Ovary (tissue), 9 donors: ENCODE measurements around the gene GFAP. TPM values are rescaled to one million over a fixed set of nuclear protein-coding genes. Genes with fewer than 3 reads are reported as not detected.
A peak's percentile ranks its signal among the peaks of the same experiment; 100 is the strongest.

Experiments
- DNase-seq, 5 donors: peaks; one replicate each; pipeline ENCODE4 v3.0.0-alpha.2; 2019 to 2020
- H3K27ac ChIP-seq, 2 donors: fragments of 200-600 bp; one replicate each; pipeline versions ENCODE4 v1.5.1 to v1.8.0; 2019 to 2022
- H3K27me3 ChIP-seq: fragments of 200-600 bp; one replicate; pipeline ENCODE4 v1.8.0; 2022
- H3K36me3 ChIP-seq: fragments of 200-600 bp; sonication (generic); one replicate; pipeline ENCODE4 v1.5.1; 2019
- H3K4me1 ChIP-seq: one replicate; pipeline ENCODE4 v1.8.1; 2013; ENCODE audit warnings: mild to moderate bottlenecking, moderate library complexity; ENCODE audit not compliant: insufficient read depth
- H3K4me3 ChIP-seq: fragments of 200-600 bp; sonication (generic); one replicate; pipeline ENCODE4 v1.5.1; 2017
- H3K9me3 ChIP-seq, 2 donors: fragments of 200-600 bp in 1 of 2; sonication (generic) in 1 of 2; one replicate each; pipeline versions ENCODE4 v1.5.1 to v1.8.1; 2013 to 2019; ENCODE audit warnings: mild to moderate bottlenecking in 1 of 2, moderate library complexity in 1 of 2
- EP300 ChIP-seq: sonication (generic); formaldehyde crosslinking; IDR thresholded peaks from one replicate; pipeline ENCODE4 v1.6.1; 2017; ENCODE audit warnings: antibody characterized with exemption
- POLR2A ChIP-seq: fragments of 450-650 bp; IDR thresholded peaks from one replicate; pipeline ENCODE4 v1.6.1; 2017; ENCODE audit warnings: antibody characterized with exemption, mild to moderate bottlenecking, moderate library complexity
- WGBS, 3 donors: extraction: QIAGEN DNeasy Blood & Tissue Kit in 1 of 3; methylation state at CpG; one replicate each; pipeline versions ENCODE4 v1.1.5 to v1.1.7; 2013 to 2017; 5-methylcytosine and 5-hydroxymethylcytosine counted together
- intact Hi-C, 4 donors: fragments of 100-400 bp; cut with DNase I; formaldehyde crosslinking; loops; one replicate each; pipeline versions ENCODE4 v1.11.0 to v1.15.1; 2022 to 2023
- polyA plus RNA-seq, 2 donors: library from polyadenylated mRNA; stranded (reverse); fragments of 200-250 nt in 1 of 2; fragments of 350-450 nt in 1 of 2; fragmentation: Illumina TruSeq in 1 of 2; extraction: RNeasy Lipid Tissue Mini Kit (QIAGEN cat#74804) in 1 of 2; gene quantifications; one replicate each; pipeline ENCODE4 v1.2.3, GENCODE V29; 2013 to 2014
- total RNA-seq, 7 donors: library from RNA; depleted of rRNA in 2 of 7; stranded (reverse); fragments of >200 nt in 2 of 7; fragmentation: NEBNext Ultra II Directional in 3 of 7; extraction: Animal tissue kit (Norgen Biotek cat#: 25700) in 3 of 7; gene quantifications; one replicate each; pipeline versions ENCODE4 v1.1.0 to v1.2.4, GENCODE V29; 2016 to 2023
- TF ChIP-seq, protein P1 (sequence below), 3 donors: fragments of 450-650 bp in 2 of 3; fragments of 200-600 bp in 1 of 3; IDR thresholded peaks; one replicate each; pipeline versions ENCODE4 v1.5.1 to v1.8.0; 2016 to 2022; ENCODE audit warnings: antibody characterized with exemption in 3 of 3, mild to moderate bottlenecking in 1 of 3
- donor health status: DM: no; HTN: no; CAD: no; lungs with moderate emphysema.
- donor health status: DM: no; HTN: no; CAD: no.
- donor health status: Bipolar disorder and iron deficiency.
- donor health status: DM: yes; HTN: yes; CAD: no.
- donor health status: DM: no; HTN: no; CAD: no.
- donor health status: DM: yes; HTN: yes; CAD: no.

GFAP gene
- total and polyA plus RNA-seq, 9 donors = 0.08 to 1.8 (median 0.49) TPM; not detected in 1

- no peak for DNase-seq
- Histone ChIP-seq H3K9me3 (no peaks in the 10 kb centered on the region), H3K27me3 (no peaks in the 10 kb centered on the region), H3K36me3 (no peaks in the 10 kb centered on the region), H3K4me3 (no peak overlapping the region), H3K4me1 (no peaks in the 10 kb centered on the region), H3K27ac (no peak overlapping the region)
- intact Hi-C loops = loop anchor here in 2 of 4 donors (10.0 kb wide), 3 partner anchors 177 to 287 kb away; no protein-coding TSS in a partner anchor
- TF ChIP-seq POLR2A (no peak), EP300 (no peak)
- TF ChIP-seq, protein P1, sequence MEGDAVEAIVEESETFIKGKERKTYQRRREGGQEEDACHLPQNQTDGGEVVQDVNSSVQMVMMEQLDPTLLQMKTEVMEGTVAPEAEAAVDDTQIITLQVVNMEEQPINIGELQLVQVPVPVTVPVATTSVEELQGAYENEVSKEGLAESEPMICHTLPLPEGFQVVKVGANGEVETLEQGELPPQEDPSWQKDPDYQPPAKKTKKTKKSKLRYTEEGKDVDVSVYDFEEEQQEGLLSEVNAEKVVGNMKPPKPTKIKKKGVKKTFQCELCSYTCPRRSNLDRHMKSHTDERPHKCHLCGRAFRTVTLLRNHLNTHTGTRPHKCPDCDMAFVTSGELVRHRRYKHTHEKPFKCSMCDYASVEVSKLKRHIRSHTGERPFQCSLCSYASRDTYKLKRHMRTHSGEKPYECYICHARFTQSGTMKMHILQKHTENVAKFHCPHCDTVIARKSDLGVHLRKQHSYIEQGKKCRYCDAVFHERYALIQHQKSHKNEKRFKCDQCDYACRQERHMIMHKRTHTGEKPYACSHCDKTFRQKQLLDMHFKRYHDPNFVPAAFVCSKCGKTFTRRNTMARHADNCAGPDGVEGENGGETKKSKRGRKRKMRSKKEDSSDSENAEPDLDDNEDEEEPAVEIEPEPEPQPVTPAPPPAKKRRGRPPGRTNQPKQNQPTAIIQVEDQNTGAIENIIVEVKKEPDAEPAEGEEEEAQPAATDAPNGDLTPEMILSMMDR (IDR thresholded peaks at IDR 0.05) = no peak
- WGBS, 3 donors = 92 to 98% (median 96%) methylated on average over 2 of the region's 2 CpGs
These were observed 2.7 kb upstream of the GFAP start for GRCh38 chr17:44918006-44918405.

DNA sequence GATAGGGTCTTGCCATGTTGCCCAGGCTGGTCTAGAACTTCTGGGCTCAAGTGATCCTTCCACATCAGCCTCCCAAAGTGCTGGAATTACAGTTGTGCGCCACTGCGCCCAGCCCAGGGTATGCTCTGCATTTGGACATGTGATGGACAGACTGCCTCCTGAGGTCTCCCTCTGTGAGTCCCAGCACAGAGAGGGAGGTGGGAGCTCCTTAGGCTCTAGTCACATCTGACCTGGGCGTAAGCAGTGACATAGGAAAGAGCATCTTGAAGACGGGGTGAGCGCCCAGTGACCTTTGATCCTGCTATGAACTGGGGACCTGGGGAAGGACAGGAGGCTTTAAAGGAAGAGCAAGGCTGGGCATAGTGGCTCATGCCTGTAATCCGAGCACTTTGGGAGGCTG is 2.2 kb upstream of the GFAP start:
- peak in 1 of 5 donors; percentile 13 for DNase-seq
- no peak for TF ChIP-seq POLR2A
- TF ChIP-seq EP300 = no peak
- TF ChIP-seq, protein P1 (IDR thresholded peaks at IDR 0.05) = no peak
- Histone ChIP-seq H3K36me3 (no peaks in the 10 kb centered on the region), H3K4me1 (no peaks in the 10 kb centered on the region), H3K9me3 (no peaks in the 10 kb centered on the region), H3K27me3 (no peaks in the 10 kb centered on the region), H3K4me3 (no peak overlapping the region), H3K27ac (no peak overlapping the region)
- 89 to 93% (median 92%) methylated on average over 6 of the region's 6 CpGs for WGBS, 3 donors
- intact Hi-C loops = loop anchor here in 2 of 4 donors (10.0 kb wide), 3 partner anchors 177 to 287 kb away; no protein-coding TSS in a partner anchor

DNA sequence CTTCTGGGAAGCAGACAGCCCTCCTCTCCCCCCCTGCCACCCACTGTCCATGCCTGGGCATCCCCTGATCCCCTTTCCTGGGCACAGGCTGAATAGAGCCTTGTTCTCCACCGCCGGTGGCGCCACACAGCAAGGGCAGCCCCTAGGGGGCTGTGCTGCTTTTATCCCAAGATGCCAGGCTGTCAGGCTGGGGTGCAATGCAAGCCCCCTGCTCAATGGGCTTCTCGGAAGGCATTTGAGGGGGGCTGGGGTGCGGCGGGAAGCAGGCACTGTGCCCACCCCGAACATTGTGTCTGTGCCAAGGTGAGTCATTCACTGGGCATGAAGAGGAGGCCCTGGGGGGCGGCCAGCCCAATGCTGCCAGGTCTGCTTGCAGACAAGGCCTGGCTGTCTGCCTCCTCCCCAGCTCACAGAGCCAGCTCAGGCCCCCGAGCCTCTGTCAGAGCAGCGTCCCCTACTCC is 1.5 kb upstream of the GFAP start:
- intact Hi-C loops = loop anchor here in 2 of 4 donors (10.0 kb wide), 3 partner anchors 178 to 288 kb away; no protein-coding TSS in a partner anchor
- TF ChIP-seq POLR2A (no peak), EP300 (no peak)
- TF ChIP-seq, protein P1 (IDR thresholded peaks at IDR 0.05) = no peak
- Histone ChIP-seq H3K36me3 (no peaks in the 10 kb centered on the region), H3K4me3 (no peak overlapping the region), H3K9me3 (no peaks in the 10 kb centered on the region), H3K27me3 (no peaks in the 10 kb centered on the region), H3K4me1 (peaks cover under 1% of the 10 kb centered on the region), H3K27ac (no peak overlapping the region)
- DNase-seq = peak in 1 of 5 donors; percentile 56
- WGBS, 3 donors = 58 to 66% (median 59%) methylated on average over 10 of the region's 10 CpGs

- peaks cover 5% of the 10 kb centered on the region for H3K4me1 ChIP-seq
- H3K4me3 ChIP-seq = no peak overlapping the region
- H3K36me3 ChIP-seq = no peaks in the 10 kb centered on the region
- intact Hi-C loops = loop anchor here in 2 of 4 donors (10.0 kb wide), 3 partner anchors 179 to 289 kb away; no protein-coding TSS in a partner anchor
- no peaks in the 10 kb centered on the region for H3K27me3 ChIP-seq
- WGBS, 3 donors = 73 to 85% (median 84%) methylated on average over 11 of the region's 11 CpGs
- no peak for DNase-seq
- no peaks in the 10 kb centered on the region for H3K9me3 ChIP-seq
- no peak overlapping the region for H3K27ac ChIP-seq
- TF ChIP-seq POLR2A (no peak), EP300 (no peak)
- TF ChIP-seq, protein P1 (IDR thresholded peaks at IDR 0.05) = no peak
These were observed 821 bp upstream of the GFAP start for GRCh38 chr17:44915862-44916780.
